Vagina (tissue), 2 donors: ENCODE measurements around the gene LHFPL2.

ENCODE experiments used
- CTCF ChIP-seq, 3 experiments: fragments of 450-650 bp in 2 of 3; fragments of 200-600 bp in 1 of 3; sonication (generic) in 1 of 3; IDR thresholded peaks; one replicate each; pipeline ENCODE4 v1.5.1; 2017 to 2019; ENCODE audit warnings: antibody characterized with exemption in 3 of 3, mild to moderate bottlenecking in 2 of 3, moderate library complexity in 2 of 3
- POLR2A ChIP-seq, 2 donors: fragments of 450-650 bp; IDR thresholded peaks; one replicate each; pipeline ENCODE4 v1.6.1; 2017; ENCODE audit warnings: antibody characterized with exemption in 2 of 2, mild to moderate bottlenecking in 2 of 2, moderate library complexity in 2 of 2

GRCh38 chr5:78563621-78564020 lies 85.0 kb downstream of the LHFPL2 start:
- TF ChIP-seq POLR2A (IDR thresholded peaks at IDR 0.05) = no peak
- no peak for TF ChIP-seq CTCF (IDR thresholded peaks at IDR 0.05)
